ENCODE results near the gene SYT1. TPM values are rescaled to one million over a fixed set of nuclear protein-coding genes. Genes with fewer than 3 reads are reported as not detected.

Gene SYT1
- polyA plus RNA-seq, 3 donors = 0.72 TPM; not detected in 2

DNA sequence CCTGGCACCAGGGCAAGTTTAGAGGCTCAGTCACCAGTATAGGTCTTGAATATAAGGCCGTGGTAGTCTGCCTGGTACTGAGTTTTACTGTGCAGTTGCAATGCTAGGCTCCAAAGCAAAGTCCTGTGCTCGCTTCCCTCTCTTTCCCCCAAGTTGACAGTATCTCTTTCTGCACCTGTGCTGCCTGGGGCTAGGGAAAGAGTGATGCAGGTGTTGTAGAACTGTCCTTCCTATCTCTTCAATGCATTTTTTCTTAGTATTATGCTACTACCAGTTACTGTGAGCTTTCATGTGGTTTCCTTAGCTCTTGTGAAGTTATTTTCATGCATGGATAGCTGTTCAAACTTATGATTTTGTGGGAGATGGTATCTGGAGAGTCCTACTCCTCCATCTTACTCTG, 359.2 kb downstream of the SYT1 start:
- Histone ChIP-seq H3K4me3 (replicated peaks in 1 of 3; ENCODE audit: low read depth in 2 of 3, low read length in 3 of 3) (no peak overlapping the region), H3K27me3 (ENCODE audit: control insufficient read depth in 2 of 2, insufficient read depth in 2 of 2, low read length in 2 of 2) (no peaks in the 10 kb centered on the region), H2AFZ (ENCODE audit: insufficient read depth, low read depth, low read length, poor library complexity, severe bottlenecking) (no peak overlapping the region), H3K9me3 (replicated peaks in 1 of 2; ENCODE audit: control insufficient read depth in 1 of 2, insufficient read depth in 1 of 2, low read length in 2 of 2) (peaks cover 7 to 12% of the 10 kb centered on the region in 2 donors), H3K36me3 (replicated peaks in 1 of 2; ENCODE audit: control insufficient read depth in 1 of 2, insufficient read depth in 2 of 2, low read length in 2 of 2) (no peaks in the 10 kb centered on the region), H3K27ac (ENCODE audit: low read depth in 1 of 2, low read length in 2 of 2) (no peak overlapping the region), H3K4me1 (ENCODE audit: control insufficient read depth in 1 of 2, insufficient read depth in 2 of 2, low read length in 2 of 2) (no peaks in the 10 kb centered on the region), H3K4me2 (replicated peaks; ENCODE audit: extremely low read depth, low read length, poor library complexity, severe bottlenecking) (no peak overlapping the region), H3K9ac (ENCODE audit: insufficient read depth, low read length, poor library complexity, severe bottlenecking) (no peak overlapping the region), H4K20me1 (ENCODE audit: insufficient read depth, low read length) (no peaks in the 10 kb centered on the region), H3K79me2 (ENCODE audit: insufficient read depth, low read length) (no peaks in the 10 kb centered on the region)
- no peak for DNase-seq
- intact Hi-C loops (cut with micrococcal nuclease) = no loop called here
- Mint-ChIP-seq H3K27me3 (ENCODE audit: low read depth in 3 of 3) (peaks cover 0 to 1% (median 0%) of the 10 kb centered on the region in 3 donors), H3K27ac (no peak overlapping the region), H3K9me3 (peaks cover 6 to 16% (median 12%) of the 10 kb centered on the region in 7 donors), H3K4me1 (no peaks in the 10 kb centered on the region), H3K4me3 (no peak overlapping the region), H3K36me3 (no peaks in the 10 kb centered on the region)
- TF ChIP-seq, protein P1, sequence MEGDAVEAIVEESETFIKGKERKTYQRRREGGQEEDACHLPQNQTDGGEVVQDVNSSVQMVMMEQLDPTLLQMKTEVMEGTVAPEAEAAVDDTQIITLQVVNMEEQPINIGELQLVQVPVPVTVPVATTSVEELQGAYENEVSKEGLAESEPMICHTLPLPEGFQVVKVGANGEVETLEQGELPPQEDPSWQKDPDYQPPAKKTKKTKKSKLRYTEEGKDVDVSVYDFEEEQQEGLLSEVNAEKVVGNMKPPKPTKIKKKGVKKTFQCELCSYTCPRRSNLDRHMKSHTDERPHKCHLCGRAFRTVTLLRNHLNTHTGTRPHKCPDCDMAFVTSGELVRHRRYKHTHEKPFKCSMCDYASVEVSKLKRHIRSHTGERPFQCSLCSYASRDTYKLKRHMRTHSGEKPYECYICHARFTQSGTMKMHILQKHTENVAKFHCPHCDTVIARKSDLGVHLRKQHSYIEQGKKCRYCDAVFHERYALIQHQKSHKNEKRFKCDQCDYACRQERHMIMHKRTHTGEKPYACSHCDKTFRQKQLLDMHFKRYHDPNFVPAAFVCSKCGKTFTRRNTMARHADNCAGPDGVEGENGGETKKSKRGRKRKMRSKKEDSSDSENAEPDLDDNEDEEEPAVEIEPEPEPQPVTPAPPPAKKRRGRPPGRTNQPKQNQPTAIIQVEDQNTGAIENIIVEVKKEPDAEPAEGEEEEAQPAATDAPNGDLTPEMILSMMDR (IDR thresholded peaks at IDR 0.05) = no peak
- 100% methylated on average over 1 of the region's 2 CpGs for WGBS (ENCODE audit: insufficient coverage)

DNA sequence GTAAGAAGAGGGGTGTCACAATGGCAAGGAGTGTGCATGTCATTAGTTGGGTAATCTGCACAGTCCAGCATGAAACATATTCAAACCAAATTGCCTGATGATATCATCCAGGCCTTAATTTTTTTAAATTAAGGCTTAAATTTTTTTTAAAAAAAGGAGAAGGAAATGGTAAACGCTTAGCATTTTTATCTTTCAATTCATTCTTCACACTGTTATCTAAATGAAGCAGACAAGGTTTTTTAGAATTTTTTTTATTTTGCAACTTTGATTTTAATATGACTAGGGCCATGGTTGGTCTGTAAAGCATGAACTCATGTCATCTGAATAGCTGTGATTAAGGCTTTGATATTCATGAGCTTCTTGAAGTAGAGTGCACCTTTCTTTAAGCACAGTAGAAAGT, 362.5 kb downstream of the SYT1 start:
- Histone ChIP-seq H3K4me3 (replicated peaks in 1 of 3; ENCODE audit: low read depth in 2 of 3, low read length in 3 of 3) (no peak overlapping the region), H3K4me2 (replicated peaks; ENCODE audit: extremely low read depth, low read length, poor library complexity, severe bottlenecking) (no peak overlapping the region), H3K79me2 (ENCODE audit: insufficient read depth, low read length) (no peaks in the 10 kb centered on the region), H4K20me1 (ENCODE audit: insufficient read depth, low read length) (no peaks in the 10 kb centered on the region), H3K9me3 (replicated peaks in 1 of 2; ENCODE audit: control insufficient read depth in 1 of 2, insufficient read depth in 1 of 2, low read length in 2 of 2) (peaks cover 7 to 12% of the 10 kb centered on the region in 2 donors), H3K27ac (ENCODE audit: low read depth in 1 of 2, low read length in 2 of 2) (no peak overlapping the region), H2AFZ (ENCODE audit: insufficient read depth, low read depth, low read length, poor library complexity, severe bottlenecking) (no peak overlapping the region), H3K4me1 (ENCODE audit: control insufficient read depth in 1 of 2, insufficient read depth in 2 of 2, low read length in 2 of 2) (no peaks in the 10 kb centered on the region), H3K36me3 (replicated peaks in 1 of 2; ENCODE audit: control insufficient read depth in 1 of 2, insufficient read depth in 2 of 2, low read length in 2 of 2) (no peaks in the 10 kb centered on the region), H3K27me3 (ENCODE audit: control insufficient read depth in 2 of 2, insufficient read depth in 2 of 2, low read length in 2 of 2) (no peaks in the 10 kb centered on the region), H3K9ac (ENCODE audit: insufficient read depth, low read length, poor library complexity, severe bottlenecking) (no peak overlapping the region)
- no peaks in the 10 kb centered on the region for H3K36me3 Mint-ChIP-seq
- no peak overlapping the region for H3K27ac Mint-ChIP-seq
- no CpG with 5 or more reads among the region's 1 CpG for WGBS (ENCODE audit: insufficient coverage)
- no peak overlapping the region for H3K4me3 Mint-ChIP-seq
- H3K4me1 Mint-ChIP-seq = no peaks in the 10 kb centered on the region
- peaks cover 0 to 1% (median 0%) of the 10 kb centered on the region in 3 donors for H3K27me3 Mint-ChIP-seq (ENCODE audit: low read depth in 3 of 3)
- peaks cover 3 to 14% (median 5%) of the 10 kb centered on the region in 7 donors for H3K9me3 Mint-ChIP-seq
- intact Hi-C loops (cut with micrococcal nuclease) = no loop called here
- TF ChIP-seq, protein P1 (IDR thresholded peaks at IDR 0.05) = no peak
- no peak for DNase-seq

Data from CD14-positive monocyte (primary cell).